GM12878 (cell line): ENCODE data around the gene MED25. TPM values are rescaled to one million over a fixed set of nuclear protein-coding genes. Genes with fewer than 3 reads are reported as not detected.

Experiments used
- CHD2 ChIP-seq: IDR thresholded peaks from 2 replicates; pipeline ENCODE4 v1.6.1; 2011; ENCODE audit warnings: low read depth, low read length, improper control_type of control experiment, borderline replicate concordance
- CHD4 ChIP-seq: fragments of 200-600 bp; sonication (generic); IDR thresholded peaks from 2 replicates; pipeline ENCODE4 v1.6.1; 2016; ENCODE audit warnings: mild to moderate bottlenecking
- NFXL1 ChIP-seq: fragments of 450-650 bp; IDR thresholded peaks from 2 replicates; pipeline ENCODE4 v1.6.1; 2017; ENCODE audit warnings: antibody characterized with exemption, mild to moderate bottlenecking, borderline replicate concordance
- NR2C1 ChIP-seq: fragments of 450-650 bp; IDR thresholded peaks from 2 replicates; pipeline ENCODE4 v1.6.1; 2017; ENCODE audit warnings: antibody characterized with exemption, mild to moderate bottlenecking, moderate library complexity
- PML ChIP-seq: IDR thresholded peaks from 2 replicates; pipeline ENCODE4 v1.6.1; 2012; ENCODE audit warnings: low read length, inconsistent platforms
- polyA plus RNA-seq, 11 experiments: library from polyadenylated mRNA; depleted of rRNA in 4 of 11; unstranded in 6 of 11; stranded (reverse) in 5 of 11; fragments of >200 nt; fragmentation: Nextera tagmentation in 4 of 11; fragmentation: Illumina TruSeq in 1 of 11; extraction: Ambion mirVana in 4 of 11; extraction: Trizol in 1 of 11; gene quantifications; 1 replicate in 1 of 11; 2 replicates in 10 of 11; pipeline versions ENCODE4 v1.2.1 to v1.2.3, GENCODE V29; 2011 to 2016; ENCODE audit warnings: inconsistent platforms in 2 of 11, missing spikeins in 2 of 11, low read depth in 1 of 11
- total RNA-seq, 4 experiments: library from RNA; depleted of rRNA in 3 of 4; stranded (reverse); fragments of >200 nt in 3 of 4; fragmentation: Illumina TruSeq in 1 of 4; extraction: Trizol in 1 of 4; gene quantifications; 2 replicates each; pipeline versions ENCODE4 v1.2.1 to v1.2.3, GENCODE V29; 2013 to 2021
- TF ChIP-seq, protein P1 (sequence below): fragments of 450-650 bp; IDR thresholded peaks from 2 replicates; pipeline ENCODE4 v1.6.1; 2018; ENCODE audit warnings: mild to moderate bottlenecking, low read depth, moderate library complexity; ENCODE audit not compliant: partially characterized antibody
- TF ChIP-seq, protein P2 (sequence below): IDR thresholded peaks from 2 replicates; pipeline ENCODE4 v1.6.1; 2011; ENCODE audit warnings: mild to moderate bottlenecking, low read depth, low read length, moderate library complexity; ENCODE audit not compliant: insufficient replicate concordance
- TF ChIP-seq, protein P3 (sequence below): fragments of 450-650 bp; IDR thresholded peaks from 2 replicates; pipeline ENCODE4 v1.6.1; 2014; ENCODE audit warnings: mild to moderate bottlenecking

Gene MED25
- total and polyA plus RNA-seq, 10 of the 15 experiments (the other 5 are each of a cell fraction or from before 2014, with no cell fraction given): 3.5 to 53.9 (median 17.1) TPM

DNA sequence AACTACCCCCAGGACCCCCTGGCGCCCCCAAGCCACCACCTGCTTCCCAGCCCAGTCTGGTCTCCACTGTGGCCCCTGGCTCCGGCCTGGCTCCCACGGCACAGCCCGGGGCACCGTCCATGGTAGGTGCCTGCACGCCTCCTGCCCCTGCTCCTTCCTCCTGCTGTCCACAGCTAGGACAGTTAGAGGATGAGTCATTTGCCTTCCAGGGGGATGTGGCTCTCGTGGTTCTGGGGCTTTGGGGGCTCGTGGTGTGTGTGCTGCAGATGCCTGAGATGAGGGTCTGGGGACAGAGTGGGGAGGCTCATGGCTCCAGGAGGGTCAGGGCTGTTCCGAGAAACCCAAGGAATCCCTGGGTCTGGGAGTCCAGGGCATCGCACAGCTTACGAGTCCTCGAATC, 12.7 kb downstream of the MED25 start (continued):
- TF ChIP-seq NFXL1 (no peak), CHD2 (no peak), NR2C1 (no peak), PML (no peak), CHD4 (no peak)
- TF ChIP-seq, protein P1, sequence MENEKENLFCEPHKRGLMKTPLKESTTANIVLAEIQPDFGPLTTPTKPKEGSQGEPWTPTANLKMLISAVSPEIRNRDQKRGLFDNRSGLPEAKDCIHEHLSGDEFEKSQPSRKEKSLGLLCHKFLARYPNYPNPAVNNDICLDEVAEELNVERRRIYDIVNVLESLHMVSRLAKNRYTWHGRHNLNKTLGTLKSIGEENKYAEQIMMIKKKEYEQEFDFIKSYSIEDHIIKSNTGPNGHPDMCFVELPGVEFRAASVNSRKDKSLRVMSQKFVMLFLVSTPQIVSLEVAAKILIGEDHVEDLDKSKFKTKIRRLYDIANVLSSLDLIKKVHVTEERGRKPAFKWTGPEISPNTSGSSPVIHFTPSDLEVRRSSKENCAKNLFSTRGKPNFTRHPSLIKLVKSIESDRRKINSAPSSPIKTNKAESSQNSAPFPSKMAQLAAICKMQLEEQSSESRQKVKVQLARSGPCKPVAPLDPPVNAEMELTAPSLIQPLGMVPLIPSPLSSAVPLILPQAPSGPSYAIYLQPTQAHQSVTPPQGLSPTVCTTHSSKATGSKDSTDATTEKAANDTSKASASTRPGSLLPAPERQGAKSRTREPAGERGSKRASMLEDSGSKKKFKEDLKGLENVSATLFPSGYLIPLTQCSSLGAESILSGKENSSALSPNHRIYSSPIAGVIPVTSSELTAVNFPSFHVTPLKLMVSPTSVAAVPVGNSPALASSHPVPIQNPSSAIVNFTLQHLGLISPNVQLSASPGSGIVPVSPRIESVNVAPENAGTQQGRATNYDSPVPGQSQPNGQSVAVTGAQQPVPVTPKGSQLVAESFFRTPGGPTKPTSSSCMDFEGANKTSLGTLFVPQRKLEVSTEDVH: no peak
- TF ChIP-seq, protein P2, sequence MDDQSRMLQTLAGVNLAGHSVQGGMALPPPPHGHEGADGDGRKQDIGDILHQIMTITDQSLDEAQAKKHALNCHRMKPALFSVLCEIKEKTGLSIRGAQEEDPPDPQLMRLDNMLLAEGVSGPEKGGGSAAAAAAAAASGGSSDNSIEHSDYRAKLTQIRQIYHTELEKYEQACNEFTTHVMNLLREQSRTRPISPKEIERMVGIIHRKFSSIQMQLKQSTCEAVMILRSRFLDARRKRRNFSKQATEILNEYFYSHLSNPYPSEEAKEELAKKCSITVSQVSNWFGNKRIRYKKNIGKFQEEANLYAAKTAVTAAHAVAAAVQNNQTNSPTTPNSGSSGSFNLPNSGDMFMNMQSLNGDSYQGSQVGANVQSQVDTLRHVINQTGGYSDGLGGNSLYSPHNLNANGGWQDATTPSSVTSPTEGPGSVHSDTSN: no peak
- TF ChIP-seq, protein P3, sequence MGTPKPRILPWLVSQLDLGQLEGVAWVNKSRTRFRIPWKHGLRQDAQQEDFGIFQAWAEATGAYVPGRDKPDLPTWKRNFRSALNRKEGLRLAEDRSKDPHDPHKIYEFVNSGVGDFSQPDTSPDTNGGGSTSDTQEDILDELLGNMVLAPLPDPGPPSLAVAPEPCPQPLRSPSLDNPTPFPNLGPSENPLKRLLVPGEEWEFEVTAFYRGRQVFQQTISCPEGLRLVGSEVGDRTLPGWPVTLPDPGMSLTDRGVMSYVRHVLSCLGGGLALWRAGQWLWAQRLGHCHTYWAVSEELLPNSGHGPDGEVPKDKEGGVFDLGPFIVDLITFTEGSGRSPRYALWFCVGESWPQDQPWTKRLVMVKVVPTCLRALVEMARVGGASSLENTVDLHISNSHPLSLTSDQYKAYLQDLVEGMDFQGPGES: no peak
- TF ChIP-seq, all 136 proteins: peak for 0
